Sigmoid colon (tissue), 4 donors: ENCODE measurements around the gene SPEM3.

Source experiments
- EP300 ChIP-seq, 4 donors: sonication (generic); formaldehyde crosslinking; IDR thresholded peaks; one replicate each; pipeline ENCODE4 v1.6.1; 2017; ENCODE audit warnings: antibody characterized with exemption in 4 of 4
- POLR2A ChIP-seq, 2 donors: fragments of 450-650 bp; IDR thresholded peaks; one replicate each; pipeline ENCODE4 v1.6.1; 2016; ENCODE audit warnings: antibody characterized with exemption in 2 of 2, mild to moderate bottlenecking in 2 of 2, moderate library complexity in 2 of 2
- POLR2AphosphoS5 ChIP-seq, 4 donors: sonication (generic); formaldehyde crosslinking; IDR thresholded peaks; one replicate each; pipeline ENCODE4 v1.6.1; 2017; ENCODE audit warnings: antibody characterized with exemption in 4 of 4
- TF ChIP-seq, protein P1 (sequence below), 4 experiments: fragments of 450-650 bp in 3 of 4; fragments of 200-600 bp in 1 of 4; IDR thresholded peaks; one replicate each; pipeline ENCODE4 v1.5.1; 2016 to 2019; ENCODE audit warnings: antibody characterized with exemption in 4 of 4, mild to moderate bottlenecking in 3 of 4, moderate library complexity in 2 of 4

DNA sequence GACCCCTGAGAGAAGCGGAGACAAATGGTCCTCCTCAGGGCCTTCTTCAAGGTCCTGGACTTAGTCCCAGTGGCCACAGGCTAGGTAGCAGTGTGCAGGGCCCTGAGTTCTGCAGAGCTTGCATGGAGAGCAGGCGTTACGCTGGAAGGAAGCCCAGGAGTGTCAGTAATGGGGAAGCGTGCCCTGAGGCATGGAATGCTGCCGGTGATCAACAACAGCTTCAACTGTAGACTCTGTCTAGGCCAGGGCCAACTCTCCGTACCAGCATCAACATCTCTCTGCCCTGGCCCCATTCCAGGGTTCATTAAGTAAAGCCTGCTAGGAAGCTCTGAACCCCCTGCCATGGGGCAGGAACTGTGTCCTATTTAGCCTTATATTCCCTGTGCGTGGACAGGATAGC is 48.3 kb upstream of the SPEM3 start:
- TF ChIP-seq, protein P1, sequence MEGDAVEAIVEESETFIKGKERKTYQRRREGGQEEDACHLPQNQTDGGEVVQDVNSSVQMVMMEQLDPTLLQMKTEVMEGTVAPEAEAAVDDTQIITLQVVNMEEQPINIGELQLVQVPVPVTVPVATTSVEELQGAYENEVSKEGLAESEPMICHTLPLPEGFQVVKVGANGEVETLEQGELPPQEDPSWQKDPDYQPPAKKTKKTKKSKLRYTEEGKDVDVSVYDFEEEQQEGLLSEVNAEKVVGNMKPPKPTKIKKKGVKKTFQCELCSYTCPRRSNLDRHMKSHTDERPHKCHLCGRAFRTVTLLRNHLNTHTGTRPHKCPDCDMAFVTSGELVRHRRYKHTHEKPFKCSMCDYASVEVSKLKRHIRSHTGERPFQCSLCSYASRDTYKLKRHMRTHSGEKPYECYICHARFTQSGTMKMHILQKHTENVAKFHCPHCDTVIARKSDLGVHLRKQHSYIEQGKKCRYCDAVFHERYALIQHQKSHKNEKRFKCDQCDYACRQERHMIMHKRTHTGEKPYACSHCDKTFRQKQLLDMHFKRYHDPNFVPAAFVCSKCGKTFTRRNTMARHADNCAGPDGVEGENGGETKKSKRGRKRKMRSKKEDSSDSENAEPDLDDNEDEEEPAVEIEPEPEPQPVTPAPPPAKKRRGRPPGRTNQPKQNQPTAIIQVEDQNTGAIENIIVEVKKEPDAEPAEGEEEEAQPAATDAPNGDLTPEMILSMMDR (IDR thresholded peaks at IDR 0.05) = no peak
- TF ChIP-seq POLR2A (IDR thresholded peaks at IDR 0.05) (no peak), POLR2AphosphoS5 (IDR thresholded peaks at IDR 0.05) (peak in 2 of 4 donors; percentile 21 to 50), EP300 (IDR thresholded peaks at IDR 0.05) (no peak)
